Measurements from ENCODE around the gene RASSF1. TPM values are rescaled to one million over a fixed set of nuclear protein-coding genes. Genes with fewer than 3 reads are reported as not detected.

RASSF1 gene
- total and polyA plus RNA-seq, 2 donors (not counting 3 experiments of a cell fraction or from before 2014, with no cell fraction given), result 31.9 to 59.7 TPM

DNA sequence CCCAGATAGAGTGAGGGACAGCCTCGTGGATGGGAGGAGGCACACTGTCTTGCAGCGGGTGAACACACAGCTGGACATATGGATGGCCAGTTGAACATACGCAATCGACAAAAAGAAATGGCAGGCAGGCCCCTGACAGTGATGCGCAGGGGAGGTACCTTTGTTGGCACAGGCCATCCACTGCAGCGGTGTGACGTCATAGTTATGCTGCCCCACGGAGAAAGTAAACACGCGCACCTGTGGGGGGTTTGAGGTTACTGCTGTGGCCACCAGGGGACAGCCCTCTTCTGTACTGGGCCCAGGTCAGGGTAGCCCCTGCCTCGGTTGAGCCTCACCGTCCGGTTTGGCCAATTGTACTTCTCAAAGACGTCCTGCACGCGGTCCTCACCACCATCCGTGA is 38.1 kb upstream of the RASSF1 start:
- no peaks in the 10 kb centered on the region for H3K9me3 ChIP-seq (replicated peaks; ENCODE audit: control insufficient read depth, insufficient read depth, low read length)
- H3K79me2 ChIP-seq (ENCODE audit: control insufficient read depth, insufficient read depth, low read length), result no peaks in the 10 kb centered on the region
- H3K4me2 ChIP-seq (ENCODE audit: insufficient read depth, low read length), result no peak overlapping the region
- dilution Hi-C loops (cut with MboI; ENCODE audit: extremely low pct_ligation_motif_present, low sequenced_read_pairs) (no loop called here), intact Hi-C loops (cut with micrococcal nuclease) (no loop called here)
- H3K27ac ChIP-seq (ENCODE audit: insufficient read depth, low read depth, low read length), result no peak overlapping the region
- CTCF ChIA-PET, result interaction anchor here (0.5 to 0.8 kb wide), 2 partner anchors 57 to 163 kb away, joined by 3 to 4 read pairs; no protein-coding TSS in a partner anchor
- no TSS peak for BruUV-seq (replicated peaks)
- TF ChIP-seq JUN (IDR thresholded peaks at IDR 0.05; ENCODE audit: borderline replicate concordance, insufficient read depth, insufficient read length, low read depth) (no peak), FOS (IDR thresholded peaks at IDR 0.05; ENCODE audit: borderline replicate concordance, insufficient read depth, low read length) (no peak), POLR2AphosphoS5 (IDR thresholded peaks at IDR 0.05; ENCODE audit: insufficient read depth, low read depth, low read length) (no peak), POLR2A (IDR thresholded peaks at IDR 0.05; ENCODE audit: low read depth, low read length) (no peak), EZH2 (IDR thresholded peaks at IDR 0.05; ENCODE audit: borderline replicate concordance, low read depth, low read length, severe bottlenecking) (no peak), CTCF (IDR thresholded peaks at IDR 0.05; ENCODE audit: extremely low read depth in 1 of 2, insufficient read depth in 1 of 2, low read depth in 1 of 2, low read length in 2 of 2) (no peak), MYC (IDR thresholded peaks at IDR 0.05; ENCODE audit: low read depth, low read length) (no peak), GATA2 (IDR thresholded peaks at IDR 0.05; ENCODE audit: insufficient read depth, insufficient read length, low read depth, low read length) (no peak)
- TF ChIP-seq, protein P1, sequence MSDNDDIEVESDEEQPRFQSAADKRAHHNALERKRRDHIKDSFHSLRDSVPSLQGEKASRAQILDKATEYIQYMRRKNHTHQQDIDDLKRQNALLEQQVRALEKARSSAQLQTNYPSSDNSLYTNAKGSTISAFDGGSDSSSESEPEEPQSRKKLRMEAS (IDR thresholded peaks at IDR 0.05; ENCODE audit: insufficient read depth, insufficient read length), result no peak
- no peak for DNase-seq (ENCODE audit: low read depth, low spot score)
- no peaks in the 10 kb centered on the region for H3K36me3 ChIP-seq (ENCODE audit: control insufficient read depth in 2 of 2, extremely low read depth in 1 of 2, insufficient read depth in 2 of 2, low read length in 2 of 2)
- H3K27me3 ChIP-seq (ENCODE audit: control insufficient read depth in 2 of 2, insufficient read depth in 2 of 2, low read length in 2 of 2), result no peaks in the 10 kb centered on the region
- H4K20me1 ChIP-seq (replicated peaks; ENCODE audit: control insufficient read depth, extremely low read depth, insufficient read depth, low read length), result no peaks in the 10 kb centered on the region
- no peak overlapping the region for H3K4me3 ChIP-seq (replicated peaks in 1 of 3; ENCODE audit: insufficient read depth in 1 of 3, low read depth in 1 of 3, low read length in 3 of 3)
- H3K9me1 ChIP-seq (replicated peaks; ENCODE audit: control insufficient read depth, extremely low read depth, insufficient read depth, low read length), result no peaks in the 10 kb centered on the region
- POLR2A ChIA-PET, result no interaction called here
- FAIRE-seq, result no peak
- no peak overlapping the region for H3K9ac ChIP-seq (replicated peaks; ENCODE audit: extremely low read depth, insufficient read depth, low read length)
- no peaks in the 10 kb centered on the region for H3K4me1 ChIP-seq (ENCODE audit: control insufficient read depth, extremely low read depth, insufficient read depth, low read length)
- H2AFZ ChIP-seq (ENCODE audit: low read depth, low read length), result no peak overlapping the region

All from endothelial cell of umbilical vein (primary cell).